SK-N-SH (cell line): ENCODE results near the gene AGBL5. TPM values are rescaled to one million over a fixed set of nuclear protein-coding genes. Genes with fewer than 3 reads are reported as not detected.

Experiments
- CTCF ChIA-PET: fragments of 300-600, 350-600 bp; formaldehyde crosslinking; extraction: SDS; loops from one replicate; lab custom pipeline; 2021; lab: Yijun Ruan, JAX
- POLR2A ChIA-PET: fragments of 350-600 bp; sonication (Branson Sonifier 250); formaldehyde crosslinking; extraction: SDS; loops from one replicate; lab custom pipeline; 2020; ENCODE audit warnings: antibody characterized with exemption, inconsistent platforms; lab: Yijun Ruan, JAX
- DNase-seq: peaks from one replicate; pipeline ENCODE4 v3.0.0; 2012
- H2AFZ ChIP-seq: fragments of 200-600 bp; sonication (generic); 2 replicates; pipeline ENCODE4 v1.8.1; 2016; ENCODE audit warnings: antibody characterized with exemption, mild to moderate bottlenecking, low read depth
- H3F3A ChIP-seq: fragments of 200-600 bp; sonication (generic); replicated peaks from 2 replicates; pipeline ENCODE3; 2016; ENCODE audit warnings: antibody characterized with exemption, mild to moderate bottlenecking; ENCODE audit not compliant: insufficient read depth
- H3K27ac ChIP-seq, 2 experiments: fragments of 200-500 bp in 1 of 2; fragments of 200-600 bp in 1 of 2; sonication (Bioruptor generic) in 1 of 2; sonication (generic), shearing (Covaris generic) in 1 of 2; 2 replicates each; pipeline versions ENCODE4 v1.5.1 to v1.6.1; 2014 to 2016; ENCODE audit warnings: low read depth in 2 of 2, inconsistent platforms in 1 of 2, low read length in 1 of 2, mild to moderate bottlenecking in 1 of 2, mixed read lengths in 1 of 2
- H3K27me3 ChIP-seq: fragments of 200-600 bp; sonication (generic), shearing (Covaris generic); 2 replicates; pipeline ENCODE4 v1.6.1; 2016; ENCODE audit warnings: mixed run types; ENCODE audit not compliant: insufficient read depth
- H3K36me3 ChIP-seq, 2 experiments: fragments of 200-500 bp in 1 of 2; fragments of 200-600 bp in 1 of 2; sonication (Bioruptor generic) in 1 of 2; sonication (generic) in 1 of 2; replicated peaks in 1 of 2; 2 replicates each; pipeline versions ENCODE3 to v1.5.1; 2014 to 2016; ENCODE audit warnings: low read length in 1 of 2, mild to moderate bottlenecking in 1 of 2; ENCODE audit not compliant: insufficient read depth in 2 of 2, control insufficient read depth in 1 of 2
- H3K4me1 ChIP-seq, 2 experiments: fragments of 200-500 bp in 1 of 2; fragments of 200-600 bp in 1 of 2; sonication (Bioruptor generic) in 1 of 2; sonication (generic), shearing (Covaris generic) in 1 of 2; 2 replicates each; pipeline versions ENCODE4 v1.5.1 to v1.6.1; 2014 to 2016; ENCODE audit warnings: low read depth in 1 of 2, low read length in 1 of 2, mixed run types in 1 of 2; ENCODE audit not compliant: insufficient read depth in 2 of 2, control insufficient read depth in 1 of 2
- H3K4me2 ChIP-seq: fragments of 200-600 bp; sonication (generic), shearing (Covaris generic); 2 replicates; pipeline ENCODE4 v1.6.1; 2017; ENCODE audit warnings: mixed run types
- H3K4me3 ChIP-seq, 2 experiments: fragments of 200-500 bp in 1 of 2; fragments of 200-600 bp in 1 of 2; sonication (Bioruptor generic) in 1 of 2; sonication (generic), shearing (Covaris generic) in 1 of 2; 2 replicates each; pipeline versions ENCODE4 v1.5.1 to v1.8.1; 2014 to 2016; ENCODE audit warnings: low read depth in 2 of 2, inconsistent platforms in 1 of 2, low read length in 1 of 2, mild to moderate bottlenecking in 1 of 2, mixed read lengths in 1 of 2, moderate library complexity in 1 of 2
- H3K79me2 ChIP-seq: fragments of 200-600 bp; sonication (generic); 2 replicates; pipeline ENCODE4 v1.8.1; 2017; ENCODE audit warnings: mild to moderate bottlenecking; ENCODE audit not compliant: insufficient read depth
- H3K9ac ChIP-seq: fragments of 200-600 bp; sonication (generic); 2 replicates; pipeline ENCODE4 v1.6.1; 2017; ENCODE audit warnings: mixed run types
- H3K9me2 ChIP-seq: fragments of 200-600 bp; sonication (generic); 2 replicates; pipeline ENCODE4 v1.6.1; 2017; ENCODE audit warnings: mixed run types
- H3K9me3 ChIP-seq: fragments of 200-600 bp; sonication (generic); 2 replicates; pipeline ENCODE4 v1.6.1; 2017; ENCODE audit warnings: mixed run types, mild to moderate bottlenecking, moderate library complexity
- H4K20me1 ChIP-seq: fragments of 200-600 bp; sonication (generic); 2 replicates; pipeline ENCODE4 v1.6.1; 2017; ENCODE audit warnings: mild to moderate bottlenecking, mixed run types; ENCODE audit not compliant: insufficient read depth
- FOSL2 ChIP-seq: IDR thresholded peaks from 2 replicates; pipeline ENCODE4 v1.4.0; 2012; ENCODE audit warnings: low read depth, mild to moderate bottlenecking, moderate library complexity, borderline replicate concordance
- GATA2 ChIP-seq: sonication (generic); formaldehyde crosslinking; IDR thresholded peaks from 2 replicates; pipeline ENCODE4 v1.5.0; 2020; ENCODE audit warnings: mild to moderate bottlenecking, missing genetic modification reagents
- JUND ChIP-seq: IDR thresholded peaks from 2 replicates; pipeline ENCODE4 v1.4.0; 2012
- NFIC ChIP-seq: IDR thresholded peaks from 2 replicates; pipeline ENCODE4 v1.4.0; 2012; ENCODE audit warnings: borderline replicate concordance
- RXRA ChIP-seq: IDR thresholded peaks from 2 replicates; pipeline ENCODE4 v1.4.0; 2012; ENCODE audit warnings: low read depth, mild to moderate bottlenecking, borderline replicate concordance
- SIN3A ChIP-seq: IDR thresholded peaks from 2 replicates; pipeline ENCODE4 v1.6.1; 2012; ENCODE audit warnings: low read depth, mild to moderate bottlenecking, low read length, moderate library complexity, borderline replicate concordance
- TCF12 ChIP-seq: IDR thresholded peaks from 2 replicates; pipeline ENCODE4 v1.4.0; 2012
- WGBS: methylation state at CpG from one replicate; pipeline ENCODE4 v1.1.6; 2017; ENCODE audit warnings: low lambda C conversion rate; 5-methylcytosine and 5-hydroxymethylcytosine counted together
- polyA plus RNA-seq, 3 experiments: library from polyadenylated mRNA; depleted of rRNA; stranded (reverse); fragments of >200 nt; gene quantifications; 2 replicates each; pipeline ENCODE4 v1.2.3, GENCODE V29; 2012
- TF ChIP-seq, protein P1 (sequence below): IDR thresholded peaks from 2 replicates; pipeline ENCODE4 v1.6.1; 2012; ENCODE audit warnings: mild to moderate bottlenecking, low read depth, low read length, moderate library complexity
- TF ChIP-seq, protein P2 (sequence below): IDR thresholded peaks from 2 replicates; pipeline ENCODE4 v1.4.0; 2012; ENCODE audit warnings: low read depth, borderline replicate concordance
- TF ChIP-seq, protein P3 (sequence below): fragments of 150-350 bp; IDR thresholded peaks from 2 replicates; pipeline ENCODE4 v1.6.1; 2016; ENCODE audit warnings: mild to moderate bottlenecking, low read depth, low read length
- TF ChIP-seq, protein P4 (sequence below): IDR thresholded peaks from 2 replicates; pipeline ENCODE4 v1.4.0; 2012; ENCODE audit warnings: low read depth, borderline replicate concordance
- TF ChIP-seq, protein P5 (sequence below): fragments of 150-350 bp; IDR thresholded peaks from 2 replicates; pipeline ENCODE4 v1.6.1; 2017; ENCODE audit warnings: antibody characterized with exemption, low read length, low read depth, borderline replicate concordance

The AGBL5 gene
- polyA plus RNA-seq, 1 of the 3 experiments (the other 2 are of a cell fraction): 45.5 TPM

DNA sequence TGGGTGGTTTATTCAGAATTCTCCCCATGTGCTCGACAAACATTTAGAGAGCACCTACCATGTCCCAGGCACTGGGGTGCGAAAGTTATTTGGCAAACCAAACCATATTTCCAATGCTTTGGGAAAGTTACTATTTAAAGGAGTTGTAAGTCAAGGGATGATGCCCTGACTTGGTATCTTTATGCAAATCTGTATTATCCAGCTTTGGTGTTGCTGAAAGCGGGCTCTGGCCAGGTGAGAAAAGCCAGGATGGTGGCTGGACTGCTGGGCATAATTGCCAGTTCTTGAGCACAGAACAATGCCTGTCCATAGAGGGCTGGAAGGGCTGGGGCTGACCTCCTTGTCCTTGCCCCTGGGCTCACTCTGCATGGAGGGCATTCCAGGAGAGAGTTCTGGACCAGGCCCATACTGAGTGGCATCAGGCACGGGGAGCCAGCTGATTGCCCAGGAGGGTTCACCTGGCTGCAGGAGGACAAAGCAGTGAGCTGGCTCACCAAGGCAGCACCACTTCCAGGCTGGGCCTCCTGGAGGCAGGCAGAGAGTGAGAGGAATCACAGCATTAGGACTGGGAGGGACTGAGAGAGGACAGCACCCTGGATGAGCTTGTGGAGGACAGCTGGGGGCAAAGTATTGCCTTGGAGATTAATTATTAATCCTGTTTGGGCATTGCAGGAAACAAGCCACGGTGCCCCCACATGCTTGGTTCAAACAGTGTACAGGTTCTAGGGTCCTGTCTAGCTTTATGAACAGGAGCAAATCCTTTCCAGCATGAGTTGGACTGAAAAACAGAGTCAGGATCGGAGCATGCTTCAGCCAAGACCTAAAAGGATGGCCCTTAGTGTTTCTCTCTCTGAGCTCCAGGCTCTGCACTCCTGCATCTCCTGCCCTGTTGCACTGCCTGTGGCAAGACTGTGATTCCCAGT, 42.2 kb downstream of the AGBL5 start (continued):
- TF ChIP-seq, protein P1, sequence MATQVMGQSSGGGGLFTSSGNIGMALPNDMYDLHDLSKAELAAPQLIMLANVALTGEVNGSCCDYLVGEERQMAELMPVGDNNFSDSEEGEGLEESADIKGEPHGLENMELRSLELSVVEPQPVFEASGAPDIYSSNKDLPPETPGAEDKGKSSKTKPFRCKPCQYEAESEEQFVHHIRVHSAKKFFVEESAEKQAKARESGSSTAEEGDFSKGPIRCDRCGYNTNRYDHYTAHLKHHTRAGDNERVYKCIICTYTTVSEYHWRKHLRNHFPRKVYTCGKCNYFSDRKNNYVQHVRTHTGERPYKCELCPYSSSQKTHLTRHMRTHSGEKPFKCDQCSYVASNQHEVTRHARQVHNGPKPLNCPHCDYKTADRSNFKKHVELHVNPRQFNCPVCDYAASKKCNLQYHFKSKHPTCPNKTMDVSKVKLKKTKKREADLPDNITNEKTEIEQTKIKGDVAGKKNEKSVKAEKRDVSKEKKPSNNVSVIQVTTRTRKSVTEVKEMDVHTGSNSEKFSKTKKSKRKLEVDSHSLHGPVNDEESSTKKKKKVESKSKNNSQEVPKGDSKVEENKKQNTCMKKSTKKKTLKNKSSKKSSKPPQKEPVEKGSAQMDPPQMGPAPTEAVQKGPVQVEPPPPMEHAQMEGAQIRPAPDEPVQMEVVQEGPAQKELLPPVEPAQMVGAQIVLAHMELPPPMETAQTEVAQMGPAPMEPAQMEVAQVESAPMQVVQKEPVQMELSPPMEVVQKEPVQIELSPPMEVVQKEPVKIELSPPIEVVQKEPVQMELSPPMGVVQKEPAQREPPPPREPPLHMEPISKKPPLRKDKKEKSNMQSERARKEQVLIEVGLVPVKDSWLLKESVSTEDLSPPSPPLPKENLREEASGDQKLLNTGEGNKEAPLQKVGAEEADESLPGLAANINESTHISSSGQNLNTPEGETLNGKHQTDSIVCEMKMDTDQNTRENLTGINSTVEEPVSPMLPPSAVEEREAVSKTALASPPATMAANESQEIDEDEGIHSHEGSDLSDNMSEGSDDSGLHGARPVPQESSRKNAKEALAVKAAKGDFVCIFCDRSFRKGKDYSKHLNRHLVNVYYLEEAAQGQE: no peak
- TF ChIP-seq GATA2 (CRISPR knock-in tag): no peak

DNA sequence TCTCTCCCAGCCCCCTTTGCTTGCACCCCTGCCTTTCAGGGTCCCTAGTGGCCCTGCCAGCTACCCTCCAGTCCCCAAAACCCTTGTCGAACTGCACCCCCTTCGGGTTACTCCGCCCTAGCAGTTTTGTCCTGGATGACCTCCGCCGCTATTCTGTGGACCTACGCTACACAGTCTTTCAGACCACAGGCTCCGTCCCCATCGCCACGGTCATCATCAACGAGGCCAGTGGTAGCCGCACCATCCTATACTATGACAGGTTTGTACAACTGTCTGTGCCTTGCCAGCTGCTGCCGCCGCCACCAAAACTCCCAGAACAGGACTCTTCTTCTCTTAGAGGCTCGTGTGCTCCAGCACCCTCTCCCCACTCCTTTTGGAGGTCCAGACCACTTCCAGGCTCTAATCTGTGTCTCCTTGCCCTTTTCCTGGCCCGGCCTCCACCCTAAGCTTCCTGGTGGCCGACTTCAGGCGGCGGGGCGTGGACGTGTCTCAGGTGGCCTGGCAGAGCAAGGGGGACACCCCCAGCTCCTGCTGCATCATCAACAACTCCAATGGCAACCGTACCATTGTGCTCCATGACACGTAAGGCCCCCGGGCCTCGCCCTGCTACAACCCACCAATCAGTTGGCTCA, 43.0 kb downstream of the AGBL5 start:
- Histone ChIP-seq H3K9me3 (no peaks in the 10 kb centered on the region), H3K4me1 (peaks cover 4 to 21% of the 10 kb centered on the region in 2 experiments; a peak in 2 of 4 replicates), H3K27ac (no peak overlapping the region), H3K36me3 (no peaks in the 10 kb centered on the region), H3K9me2 (no peaks in the 10 kb centered on the region), H3K79me2 (no peaks in the 10 kb centered on the region), H3K4me3 (no peak overlapping the region), H3F3A (no peaks in the 10 kb centered on the region), H2AFZ (no peak overlapping the region), H3K4me2 (no peak overlapping the region), H3K27me3 (no peaks in the 10 kb centered on the region), H4K20me1 (no peaks in the 10 kb centered on the region), H3K9ac (no peak overlapping the region)
- CTCF ChIA-PET: interaction anchor here (0.8 to 6.3 kb wide), 11 partner anchors 8 to 209 kb away, joined by 3 to 75 read pairs (median 6); partner anchors contain the start of genes CGREF1, EMILIN1, KHK and TRIM54
- POLR2A ChIA-PET: interaction anchor here (1.4 kb wide), 1 partner anchor 29 kb away, joined by 3 read pairs; the partner anchor contains the start of gene ABHD1
- TF ChIP-seq SIN3A (no peak), FOSL2 (no peak), TCF12 (no peak), NFIC (no peak), JUND (no peak), RXRA (no peak)
- TF ChIP-seq, protein P2, sequence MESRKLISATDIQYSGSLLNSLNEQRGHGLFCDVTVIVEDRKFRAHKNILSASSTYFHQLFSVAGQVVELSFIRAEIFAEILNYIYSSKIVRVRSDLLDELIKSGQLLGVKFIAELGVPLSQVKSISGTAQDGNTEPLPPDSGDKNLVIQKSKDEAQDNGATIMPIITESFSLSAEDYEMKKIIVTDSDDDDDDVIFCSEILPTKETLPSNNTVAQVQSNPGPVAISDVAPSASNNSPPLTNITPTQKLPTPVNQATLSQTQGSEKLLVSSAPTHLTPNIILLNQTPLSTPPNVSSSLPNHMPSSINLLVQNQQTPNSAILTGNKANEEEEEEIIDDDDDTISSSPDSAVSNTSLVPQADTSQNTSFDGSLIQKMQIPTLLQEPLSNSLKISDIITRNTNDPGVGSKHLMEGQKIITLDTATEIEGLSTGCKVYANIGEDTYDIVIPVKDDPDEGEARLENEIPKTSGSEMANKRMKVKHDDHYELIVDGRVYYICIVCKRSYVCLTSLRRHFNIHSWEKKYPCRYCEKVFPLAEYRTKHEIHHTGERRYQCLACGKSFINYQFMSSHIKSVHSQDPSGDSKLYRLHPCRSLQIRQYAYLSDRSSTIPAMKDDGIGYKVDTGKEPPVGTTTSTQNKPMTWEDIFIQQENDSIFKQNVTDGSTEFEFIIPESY: no peak
- TF ChIP-seq, protein P1: no peak
- TF ChIP-seq, protein P3, sequence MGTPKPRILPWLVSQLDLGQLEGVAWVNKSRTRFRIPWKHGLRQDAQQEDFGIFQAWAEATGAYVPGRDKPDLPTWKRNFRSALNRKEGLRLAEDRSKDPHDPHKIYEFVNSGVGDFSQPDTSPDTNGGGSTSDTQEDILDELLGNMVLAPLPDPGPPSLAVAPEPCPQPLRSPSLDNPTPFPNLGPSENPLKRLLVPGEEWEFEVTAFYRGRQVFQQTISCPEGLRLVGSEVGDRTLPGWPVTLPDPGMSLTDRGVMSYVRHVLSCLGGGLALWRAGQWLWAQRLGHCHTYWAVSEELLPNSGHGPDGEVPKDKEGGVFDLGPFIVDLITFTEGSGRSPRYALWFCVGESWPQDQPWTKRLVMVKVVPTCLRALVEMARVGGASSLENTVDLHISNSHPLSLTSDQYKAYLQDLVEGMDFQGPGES: no peak
- TF ChIP-seq, protein P4, sequence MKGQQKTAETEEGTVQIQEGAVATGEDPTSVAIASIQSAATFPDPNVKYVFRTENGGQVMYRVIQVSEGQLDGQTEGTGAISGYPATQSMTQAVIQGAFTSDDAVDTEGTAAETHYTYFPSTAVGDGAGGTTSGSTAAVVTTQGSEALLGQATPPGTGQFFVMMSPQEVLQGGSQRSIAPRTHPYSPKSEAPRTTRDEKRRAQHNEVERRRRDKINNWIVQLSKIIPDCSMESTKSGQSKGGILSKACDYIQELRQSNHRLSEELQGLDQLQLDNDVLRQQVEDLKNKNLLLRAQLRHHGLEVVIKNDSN: no peak
- TF ChIP-seq, protein P5, sequence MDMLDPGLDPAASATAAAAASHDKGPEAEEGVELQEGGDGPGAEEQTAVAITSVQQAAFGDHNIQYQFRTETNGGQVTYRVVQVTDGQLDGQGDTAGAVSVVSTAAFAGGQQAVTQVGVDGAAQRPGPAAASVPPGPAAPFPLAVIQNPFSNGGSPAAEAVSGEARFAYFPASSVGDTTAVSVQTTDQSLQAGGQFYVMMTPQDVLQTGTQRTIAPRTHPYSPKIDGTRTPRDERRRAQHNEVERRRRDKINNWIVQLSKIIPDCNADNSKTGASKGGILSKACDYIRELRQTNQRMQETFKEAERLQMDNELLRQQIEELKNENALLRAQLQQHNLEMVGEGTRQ: no peak
- no peak for DNase-seq
- 95% methylated on average over 24 of the region's 24 CpGs for WGBS
